Measurements from ENCODE around the gene PTBP2.

DNA sequence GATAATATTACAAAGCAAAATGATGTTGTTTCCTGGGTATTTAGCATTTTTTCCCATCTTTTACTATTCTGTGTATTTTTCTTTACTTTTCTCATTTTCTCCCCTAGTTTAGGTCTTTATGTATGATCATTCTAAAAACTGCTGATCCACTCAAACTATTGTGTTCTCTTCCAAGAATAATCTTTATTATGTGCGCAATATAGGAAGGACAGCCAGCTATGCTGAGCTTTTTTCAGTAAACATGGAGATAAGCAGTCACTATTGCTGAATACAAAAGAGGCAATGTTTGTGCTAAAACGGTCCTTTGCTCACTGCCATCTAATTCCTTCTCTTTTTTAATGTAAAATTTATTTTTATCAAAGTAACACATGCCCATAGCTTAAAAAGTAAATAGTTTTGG, 6.7 kb upstream of the PTBP2 start:
- TF ChIP-seq, protein P1, sequence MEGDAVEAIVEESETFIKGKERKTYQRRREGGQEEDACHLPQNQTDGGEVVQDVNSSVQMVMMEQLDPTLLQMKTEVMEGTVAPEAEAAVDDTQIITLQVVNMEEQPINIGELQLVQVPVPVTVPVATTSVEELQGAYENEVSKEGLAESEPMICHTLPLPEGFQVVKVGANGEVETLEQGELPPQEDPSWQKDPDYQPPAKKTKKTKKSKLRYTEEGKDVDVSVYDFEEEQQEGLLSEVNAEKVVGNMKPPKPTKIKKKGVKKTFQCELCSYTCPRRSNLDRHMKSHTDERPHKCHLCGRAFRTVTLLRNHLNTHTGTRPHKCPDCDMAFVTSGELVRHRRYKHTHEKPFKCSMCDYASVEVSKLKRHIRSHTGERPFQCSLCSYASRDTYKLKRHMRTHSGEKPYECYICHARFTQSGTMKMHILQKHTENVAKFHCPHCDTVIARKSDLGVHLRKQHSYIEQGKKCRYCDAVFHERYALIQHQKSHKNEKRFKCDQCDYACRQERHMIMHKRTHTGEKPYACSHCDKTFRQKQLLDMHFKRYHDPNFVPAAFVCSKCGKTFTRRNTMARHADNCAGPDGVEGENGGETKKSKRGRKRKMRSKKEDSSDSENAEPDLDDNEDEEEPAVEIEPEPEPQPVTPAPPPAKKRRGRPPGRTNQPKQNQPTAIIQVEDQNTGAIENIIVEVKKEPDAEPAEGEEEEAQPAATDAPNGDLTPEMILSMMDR (IDR thresholded peaks at IDR 0.05) = no peak
- TF ChIP-seq POLR2A (IDR thresholded peaks at IDR 0.05) (no peak), POLR2AphosphoS5 (IDR thresholded peaks at IDR 0.05) (no peak)

Measured in breast epithelium (tissue), 3 donors.